Measurements from ENCODE around the gene CENPO. TPM values are rescaled to one million over a fixed set of nuclear protein-coding genes. Genes with fewer than 3 reads are reported as not detected.

The CENPO gene
- total RNA-seq, 1 experiment from 2014 or later = 27.9 TPM

DNA sequence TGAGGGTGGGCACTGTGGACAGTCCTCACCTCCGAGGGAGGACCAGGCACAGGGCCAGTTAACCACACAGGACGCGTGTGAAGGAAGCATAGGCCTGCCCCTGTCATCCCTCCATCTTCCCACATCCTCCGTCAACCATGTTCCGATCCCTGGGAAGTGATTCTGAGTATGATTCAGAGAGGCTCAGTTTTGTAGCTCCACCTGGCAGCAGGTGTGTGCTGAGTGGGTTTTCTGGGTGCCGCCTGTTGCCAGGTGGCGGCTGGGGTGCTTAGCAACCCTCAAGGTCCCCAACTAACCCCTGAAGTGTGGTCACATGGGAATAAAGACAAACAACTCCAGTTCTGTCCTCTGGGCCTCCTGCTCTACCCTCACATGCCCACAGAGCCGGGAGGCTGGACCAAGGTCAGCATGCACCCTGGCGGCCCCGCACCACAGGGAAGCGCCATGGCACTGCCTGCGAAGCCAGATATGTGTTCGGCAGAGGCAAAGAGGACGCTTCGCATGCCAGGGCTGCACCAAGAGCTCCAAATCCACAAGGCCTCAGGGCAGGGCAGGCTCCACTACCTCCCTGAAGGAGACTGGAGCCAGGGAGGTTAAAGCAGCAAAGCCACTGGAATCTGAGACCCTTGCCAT is 66.9 kb downstream of the CENPO start:
- CTCF ChIA-PET = no interaction called here
- Histone ChIP-seq H3K79me2 (ENCODE audit: insufficient read depth, low read length) (peaks cover 4% of the 10 kb centered on the region), H3K4me1 (ENCODE audit: control insufficient read depth in 1 of 2, insufficient read depth in 2 of 2, low read length in 2 of 2) (no peaks in the 10 kb centered on the region)

More for the DNA sequence above, 66.9 kb downstream of the CENPO start:
- DNase-seq (ENCODE audit: low read depth, low spot score) (no peak), ATAC-seq (no peak)
- ChIA-PET RAD21 (ENCODE audit: low non-redundant PET in 1 of 2, low total read pairs in 2 of 2, uncharacterized antibody in 2 of 2, unreplicated experiment in 2 of 2) (no interaction called here), POLR2A (no interaction called here)
- TF ChIP-seq POLR2A (IDR thresholded peaks at IDR 0.05; ENCODE audit: borderline replicate concordance, extremely low read depth, insufficient read depth, insufficient read length) = no peak
- TF ChIP-seq TCF7L2 (IDR thresholded peaks at IDR 0.05; ENCODE audit: borderline replicate concordance, extremely low read depth, insufficient read depth, insufficient read length) = no peak
- no peak for TF ChIP-seq CBX3 (IDR thresholded peaks at IDR 0.05; ENCODE audit: low read depth)
- TF ChIP-seq, protein P1, sequence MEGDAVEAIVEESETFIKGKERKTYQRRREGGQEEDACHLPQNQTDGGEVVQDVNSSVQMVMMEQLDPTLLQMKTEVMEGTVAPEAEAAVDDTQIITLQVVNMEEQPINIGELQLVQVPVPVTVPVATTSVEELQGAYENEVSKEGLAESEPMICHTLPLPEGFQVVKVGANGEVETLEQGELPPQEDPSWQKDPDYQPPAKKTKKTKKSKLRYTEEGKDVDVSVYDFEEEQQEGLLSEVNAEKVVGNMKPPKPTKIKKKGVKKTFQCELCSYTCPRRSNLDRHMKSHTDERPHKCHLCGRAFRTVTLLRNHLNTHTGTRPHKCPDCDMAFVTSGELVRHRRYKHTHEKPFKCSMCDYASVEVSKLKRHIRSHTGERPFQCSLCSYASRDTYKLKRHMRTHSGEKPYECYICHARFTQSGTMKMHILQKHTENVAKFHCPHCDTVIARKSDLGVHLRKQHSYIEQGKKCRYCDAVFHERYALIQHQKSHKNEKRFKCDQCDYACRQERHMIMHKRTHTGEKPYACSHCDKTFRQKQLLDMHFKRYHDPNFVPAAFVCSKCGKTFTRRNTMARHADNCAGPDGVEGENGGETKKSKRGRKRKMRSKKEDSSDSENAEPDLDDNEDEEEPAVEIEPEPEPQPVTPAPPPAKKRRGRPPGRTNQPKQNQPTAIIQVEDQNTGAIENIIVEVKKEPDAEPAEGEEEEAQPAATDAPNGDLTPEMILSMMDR (IDR thresholded peaks at IDR 0.05 in 2 of 3, conservative IDR thresholded peaks at IDR 0.05 in 1 of 3; ENCODE audit: borderline replicate concordance in 1 of 3, insufficient read depth in 1 of 3, low read depth in 2 of 3, low read length in 2 of 3) = no peak
- no peak for TF ChIP-seq SP1 (IDR thresholded peaks at IDR 0.05; ENCODE audit: low read depth)
- no peak for TF ChIP-seq POLR2AphosphoS5 (IDR thresholded peaks at IDR 0.05; ENCODE audit: low read depth, low read length)
- TF ChIP-seq RAD21 (IDR thresholded peaks at IDR 0.05; ENCODE audit: low read depth) = no peak
- TF ChIP-seq, protein P2, sequence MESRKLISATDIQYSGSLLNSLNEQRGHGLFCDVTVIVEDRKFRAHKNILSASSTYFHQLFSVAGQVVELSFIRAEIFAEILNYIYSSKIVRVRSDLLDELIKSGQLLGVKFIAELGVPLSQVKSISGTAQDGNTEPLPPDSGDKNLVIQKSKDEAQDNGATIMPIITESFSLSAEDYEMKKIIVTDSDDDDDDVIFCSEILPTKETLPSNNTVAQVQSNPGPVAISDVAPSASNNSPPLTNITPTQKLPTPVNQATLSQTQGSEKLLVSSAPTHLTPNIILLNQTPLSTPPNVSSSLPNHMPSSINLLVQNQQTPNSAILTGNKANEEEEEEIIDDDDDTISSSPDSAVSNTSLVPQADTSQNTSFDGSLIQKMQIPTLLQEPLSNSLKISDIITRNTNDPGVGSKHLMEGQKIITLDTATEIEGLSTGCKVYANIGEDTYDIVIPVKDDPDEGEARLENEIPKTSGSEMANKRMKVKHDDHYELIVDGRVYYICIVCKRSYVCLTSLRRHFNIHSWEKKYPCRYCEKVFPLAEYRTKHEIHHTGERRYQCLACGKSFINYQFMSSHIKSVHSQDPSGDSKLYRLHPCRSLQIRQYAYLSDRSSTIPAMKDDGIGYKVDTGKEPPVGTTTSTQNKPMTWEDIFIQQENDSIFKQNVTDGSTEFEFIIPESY (IDR thresholded peaks at IDR 0.05; ENCODE audit: extremely low read depth, insufficient replicate concordance, low read length) = no peak
- TF ChIP-seq, protein P3, sequence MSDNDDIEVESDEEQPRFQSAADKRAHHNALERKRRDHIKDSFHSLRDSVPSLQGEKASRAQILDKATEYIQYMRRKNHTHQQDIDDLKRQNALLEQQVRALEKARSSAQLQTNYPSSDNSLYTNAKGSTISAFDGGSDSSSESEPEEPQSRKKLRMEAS (IDR thresholded peaks at IDR 0.05) = no peak
- TF ChIP-seq EZH2 (IDR thresholded peaks at IDR 0.05) = no peak
- no peak for TF ChIP-seq FOSL1 (IDR thresholded peaks at IDR 0.05; ENCODE audit: low read depth)
- TF ChIP-seq EGR1 (IDR thresholded peaks at IDR 0.05; ENCODE audit: low read depth) = no peak
- TF ChIP-seq CEBPB (IDR thresholded peaks at IDR 0.05; ENCODE audit: low read depth) = no peak
- no peak for TF ChIP-seq ELF1 (IDR thresholded peaks at IDR 0.05; ENCODE audit: borderline replicate concordance, low read depth)
- TF ChIP-seq SIN3A (IDR thresholded peaks at IDR 0.05; ENCODE audit: low read depth) = no peak
- no peak for TF ChIP-seq EZH2phosphoT487 (IDR thresholded peaks at IDR 0.05; ENCODE audit: borderline replicate concordance)
- TF ChIP-seq ZNF274 (IDR thresholded peaks at IDR 0.05; ENCODE audit: low read depth, low read length) = no peak
- Histone ChIP-seq H3K9ac (ENCODE audit: low read length) (no peak overlapping the region), H4K20me1 (ENCODE audit: insufficient read depth) (no peaks in the 10 kb centered on the region), H3K36me3 (ENCODE audit: control insufficient read depth in 1 of 2, insufficient read depth in 2 of 2, low read length in 2 of 2) (0 out of 4 replicates have a peak, but pooled peaks cover 0 to 4% of the 10 kb centered on the region in 2 experiments), H3K9me2 (ENCODE audit: insufficient read depth) (no peaks in the 10 kb centered on the region), H3K27ac (ENCODE audit: low read depth, low read length) (no peak overlapping the region), H3K4me2 (ENCODE audit: low read length) (no peak overlapping the region), H3K27me3 (ENCODE audit: insufficient read depth, low read length) (no peaks in the 10 kb centered on the region), H2AFZ (ENCODE audit: low read depth, low read length, poor library complexity, severe bottlenecking) (no peak overlapping the region), H3K9me3 (ENCODE audit: control insufficient read depth in 1 of 2, insufficient read depth in 1 of 2, low read depth in 1 of 2, low read length in 2 of 2) (no peaks in the 10 kb centered on the region), H3K4me3 (replicated peaks in 1 of 2; ENCODE audit: low read depth in 1 of 2, low read length in 2 of 2) (no peak overlapping the region)
- BruUV-seq (replicated peaks) = no TSS peak
- intact Hi-C loops (cut with micrococcal nuclease) = no loop called here
